ENCODE data around the gene ATP6V1B1. TPM values are rescaled to one million over a fixed set of nuclear protein-coding genes. Genes with fewer than 3 reads are reported as not detected.

Gene ATP6V1B1
- total RNA-seq, 1 experiment from 2014 or later, result not detected

DNA sequence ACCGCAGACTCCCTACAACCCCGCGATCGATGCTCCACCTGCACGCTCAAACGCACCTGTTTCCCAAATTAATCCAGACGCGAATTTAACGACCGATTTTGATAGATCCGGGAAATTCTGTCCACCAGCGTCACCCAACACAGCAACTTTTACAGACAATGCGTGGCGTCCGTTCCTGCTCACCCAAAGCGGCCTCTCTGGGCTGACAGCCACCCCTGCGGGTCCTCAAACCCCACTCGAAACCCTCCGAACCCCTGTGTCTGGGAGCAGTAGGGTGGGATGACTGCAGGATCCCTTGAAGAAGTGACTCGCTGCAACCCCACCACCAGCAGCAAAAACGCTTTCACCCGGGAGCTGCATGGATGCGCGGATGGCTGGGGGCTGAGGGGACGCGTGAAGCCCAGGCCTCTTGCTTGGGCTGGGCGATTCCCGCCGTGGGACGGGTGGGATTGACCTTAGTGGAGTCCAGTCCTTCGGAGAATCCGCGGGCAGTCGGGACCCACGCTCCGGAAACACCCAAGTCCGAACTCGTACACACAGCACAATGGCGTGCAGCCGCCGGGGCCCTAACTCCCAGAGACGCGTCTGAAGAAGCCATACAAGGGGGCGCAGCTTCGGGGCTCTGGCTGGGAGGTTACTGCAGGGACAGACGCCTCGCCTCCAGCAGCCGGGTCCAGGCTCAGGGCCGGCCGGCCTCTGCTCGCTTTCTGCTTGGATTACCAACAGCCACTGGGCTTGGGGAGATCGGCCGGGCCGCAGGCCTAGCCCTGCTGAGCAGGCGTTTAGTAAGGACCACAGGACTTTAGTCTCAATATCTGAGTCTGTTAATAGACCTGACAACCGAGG lies 31.1 kb upstream of the ATP6V1B1 start:
- no peak for DNase-seq
- no peak overlapping the region for H3K4me3 ChIP-seq (ENCODE audit: low read length)
- H3K79me2 ChIP-seq (ENCODE audit: low read length), result no peaks in the 10 kb centered on the region
- no peaks in the 10 kb centered on the region for H3K9me3 ChIP-seq (ENCODE audit: low read length)
- no peaks in the 10 kb centered on the region for H3K36me3 ChIP-seq (ENCODE audit: low read depth, low read length)
- no peak overlapping the region for H3K4me2 ChIP-seq (ENCODE audit: low read length)
- no peak overlapping the region for H2AFZ ChIP-seq (ENCODE audit: low read length)
- H3K9ac ChIP-seq (ENCODE audit: low read length), result no peak overlapping the region
- H3K9me2 ChIP-seq (replicated peaks; ENCODE audit: low read length), result no peaks in the 10 kb centered on the region
- H3K27me3 ChIP-seq (ENCODE audit: low read length), result peaks cover 3% of the 10 kb centered on the region
- no peak overlapping the region for H3K27ac ChIP-seq (ENCODE audit: low read length)
- no peak for TF ChIP-seq EZH2phosphoT487 (IDR thresholded peaks at IDR 0.05; ENCODE audit: borderline replicate concordance, low read length)
- no peak for TF ChIP-seq EZH2 (IDR thresholded peaks at IDR 0.05; ENCODE audit: low read length, unreplicated experiment)
- TF ChIP-seq, protein P1, sequence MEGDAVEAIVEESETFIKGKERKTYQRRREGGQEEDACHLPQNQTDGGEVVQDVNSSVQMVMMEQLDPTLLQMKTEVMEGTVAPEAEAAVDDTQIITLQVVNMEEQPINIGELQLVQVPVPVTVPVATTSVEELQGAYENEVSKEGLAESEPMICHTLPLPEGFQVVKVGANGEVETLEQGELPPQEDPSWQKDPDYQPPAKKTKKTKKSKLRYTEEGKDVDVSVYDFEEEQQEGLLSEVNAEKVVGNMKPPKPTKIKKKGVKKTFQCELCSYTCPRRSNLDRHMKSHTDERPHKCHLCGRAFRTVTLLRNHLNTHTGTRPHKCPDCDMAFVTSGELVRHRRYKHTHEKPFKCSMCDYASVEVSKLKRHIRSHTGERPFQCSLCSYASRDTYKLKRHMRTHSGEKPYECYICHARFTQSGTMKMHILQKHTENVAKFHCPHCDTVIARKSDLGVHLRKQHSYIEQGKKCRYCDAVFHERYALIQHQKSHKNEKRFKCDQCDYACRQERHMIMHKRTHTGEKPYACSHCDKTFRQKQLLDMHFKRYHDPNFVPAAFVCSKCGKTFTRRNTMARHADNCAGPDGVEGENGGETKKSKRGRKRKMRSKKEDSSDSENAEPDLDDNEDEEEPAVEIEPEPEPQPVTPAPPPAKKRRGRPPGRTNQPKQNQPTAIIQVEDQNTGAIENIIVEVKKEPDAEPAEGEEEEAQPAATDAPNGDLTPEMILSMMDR (conservative IDR thresholded peaks at IDR 0.05; ENCODE audit: low read depth, low read length), result no peak
- intact Hi-C loops (cut with micrococcal nuclease), result no loop called here
- peaks cover 3% of the 10 kb centered on the region; the same call in 1 of the 2 replicates for H3K4me1 ChIP-seq (ENCODE audit: insufficient read depth, low read length)
- H3F3A ChIP-seq (ENCODE audit: low read length, unreplicated experiment), result no peaks in the 10 kb centered on the region
- ATAC-seq, result no peak
- ChIA-PET CTCF (no interaction called here), POLR2A (ENCODE audit: unreplicated experiment) (no interaction called here)
- BruUV-seq (replicated peaks), result no TSS peak
- H4K20me1 ChIP-seq (ENCODE audit: low read length), result no peaks in the 10 kb centered on the region

DNA sequence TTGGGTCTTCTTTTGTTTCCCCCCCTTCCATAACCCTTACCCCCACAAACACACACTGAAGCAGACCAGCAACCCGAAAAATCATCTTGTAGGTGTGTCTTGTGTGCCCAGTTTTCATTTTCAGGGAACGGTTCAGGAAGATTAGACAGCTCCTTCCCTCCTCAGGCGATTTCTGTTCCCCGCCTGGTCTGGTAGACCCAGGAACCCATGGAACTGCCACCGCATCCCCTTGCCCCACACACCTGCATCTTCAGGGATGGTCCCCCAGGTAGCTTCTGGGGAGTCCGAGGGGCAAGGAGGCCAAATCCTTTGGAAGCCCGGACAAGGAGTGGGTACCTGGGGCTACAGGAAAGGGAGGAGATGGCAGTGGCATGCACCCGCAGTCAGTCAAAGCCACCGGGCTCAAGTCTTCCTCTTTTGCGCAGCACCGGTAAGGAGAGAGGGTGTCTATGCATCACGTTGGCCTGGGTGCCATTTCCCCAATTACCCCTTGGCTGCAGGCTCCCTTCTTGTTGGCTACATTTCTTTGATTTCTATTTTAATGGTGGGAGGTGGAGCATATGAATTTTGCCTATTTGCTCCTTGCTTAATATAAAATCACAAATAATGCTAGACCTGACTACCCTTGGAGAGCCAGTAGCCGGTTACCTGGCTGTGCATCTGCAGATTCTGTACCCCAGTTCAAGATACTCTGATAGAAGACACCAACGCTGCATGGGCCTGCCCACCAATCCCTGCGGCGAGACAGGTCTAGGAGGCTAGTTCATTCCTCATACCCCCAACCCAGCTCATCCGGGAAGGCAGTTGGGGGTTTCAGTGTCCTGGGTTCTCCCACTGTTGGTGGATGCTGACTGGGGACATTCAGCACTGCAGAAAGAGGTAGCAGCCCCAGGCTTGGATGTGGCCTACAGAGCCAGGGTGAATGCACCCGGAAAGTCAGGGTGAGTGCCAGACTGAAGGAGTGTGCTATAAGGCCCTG lies 30.0 kb upstream of the ATP6V1B1 start:
- Histone ChIP-seq H3K4me2 (ENCODE audit: low read length) (no peak overlapping the region), H3F3A (ENCODE audit: low read length, unreplicated experiment) (no peaks in the 10 kb centered on the region), H3K4me3 (ENCODE audit: low read length) (no peak overlapping the region), H3K9me3 (ENCODE audit: low read length) (no peaks in the 10 kb centered on the region), H4K20me1 (ENCODE audit: low read length) (no peaks in the 10 kb centered on the region), H3K27ac (ENCODE audit: low read length) (no peak overlapping the region), H3K27me3 (ENCODE audit: low read length) (no peaks in the 10 kb centered on the region), H3K9ac (ENCODE audit: low read length) (no peak overlapping the region), H3K9me2 (replicated peaks; ENCODE audit: low read length) (no peaks in the 10 kb centered on the region), H2AFZ (ENCODE audit: low read length) (no peak overlapping the region), H3K79me2 (ENCODE audit: low read length) (no peaks in the 10 kb centered on the region), H3K36me3 (ENCODE audit: low read depth, low read length) (no peaks in the 10 kb centered on the region), H3K4me1 (ENCODE audit: insufficient read depth, low read length) (peaks cover 3% of the 10 kb centered on the region; the same call in 1 of the 2 replicates)
- ChIA-PET POLR2A (ENCODE audit: unreplicated experiment) (no interaction called here), CTCF (no interaction called here)
- intact Hi-C loops (cut with micrococcal nuclease), result no loop called here
- no TSS peak for BruUV-seq (replicated peaks)
- TF ChIP-seq, protein P1 (conservative IDR thresholded peaks at IDR 0.05; ENCODE audit: low read depth, low read length), result no peak
- TF ChIP-seq EZH2phosphoT487 (IDR thresholded peaks at IDR 0.05; ENCODE audit: borderline replicate concordance, low read length), result no peak
- no peak for TF ChIP-seq EZH2 (IDR thresholded peaks at IDR 0.05; ENCODE audit: low read length, unreplicated experiment)
- no peak for DNase-seq
- ATAC-seq, result no peak

Measured in PC-3 (cell line).